Mesothelial cell of epicardium (in vitro differentiated cells): Measurements from ENCODE around the gene RGS9. TPM values are rescaled to one million over a fixed set of nuclear protein-coding genes. Genes with fewer than 3 reads are reported as not detected.
"Not testable (repeated sequence)": the region's sequence is repeated elsewhere in the genome, so short reads cannot be mapped to it uniquely, and the experiment has no call there.

Experiments
- DNase-seq, 2 experiments: peaks; one replicate each; pipeline ENCODE4 v3.0.0; 2021; ENCODE audit warnings: low spot score in 2 of 2; ENCODE audit not compliant: unreplicated experiment in 2 of 2
- H3K27ac Mint-ChIP-seq: 2 replicates; pipeline ENCODE4 v1.8.0; 2021; ENCODE audit warnings: mixed read lengths
- H3K27me3 Mint-ChIP-seq: 2 replicates; pipeline ENCODE4 v1.8.0; 2021; ENCODE audit warnings: low read depth, mixed read lengths
- H3K36me3 Mint-ChIP-seq: 2 replicates; pipeline ENCODE4 v1.8.0; 2021; ENCODE audit warnings: mixed read lengths
- H3K4me1 Mint-ChIP-seq: 2 replicates; pipeline ENCODE4 v1.8.0; 2021; ENCODE audit warnings: mixed read lengths
- H3K4me3 Mint-ChIP-seq: 2 replicates; pipeline ENCODE4 v1.8.0; 2021; ENCODE audit warnings: mild to moderate bottlenecking, moderate library complexity, mixed read lengths
- H3K9me3 Mint-ChIP-seq: 2 replicates; pipeline ENCODE4 v1.8.0; 2021; ENCODE audit warnings: mixed read lengths
- CTCF ChIP-seq: fragments of 200-600 bp; sonication (generic); IDR thresholded peaks from one replicate; pipeline ENCODE4 v1.5.0; 2021; ENCODE audit warnings: antibody characterized with exemption; ENCODE audit not compliant: unreplicated experiment
- total RNA-seq: library from RNA; stranded (reverse); gene quantifications from 3 replicates; pipeline ENCODE4 v1.2.1, GENCODE V29; 2021

RGS9 gene
- total RNA-seq, 1 donor from 2014 or later: 8.9 TPM

GRCh38 chr17:65201331-65201730, 64.2 kb downstream of the RGS9 start:
- no peak for TF ChIP-seq CTCF
- Mint-ChIP-seq H3K27ac (no peak overlapping the region), H3K27me3 (no peaks in the 10 kb centered on the region)

GRCh38 chr17:65202844-65203571, 65.8 kb downstream of the RGS9 start:
- Mint-ChIP-seq H3K4me3 (no peak overlapping the region), H3K9me3 (no peaks in the 10 kb centered on the region), H3K27me3 (no peaks in the 10 kb centered on the region), H3K27ac (no peak overlapping the region), H3K4me1 (no peaks in the 10 kb centered on the region), H3K36me3 (no peaks in the 10 kb centered on the region)
- no peak for DNase-seq
- no peak for TF ChIP-seq CTCF

More at GRCh38 chr17:65201331-65201730, 64.2 kb downstream of the RGS9 start:
- H3K9me3 Mint-ChIP-seq: no peaks in the 10 kb centered on the region
- no peaks in the 10 kb centered on the region for H3K4me1 Mint-ChIP-seq
- no peak overlapping the region for H3K4me3 Mint-ChIP-seq
- H3K36me3 Mint-ChIP-seq: no peaks in the 10 kb centered on the region
- DNase-seq: no peak

GRCh38 chr17:65204001-65204400, 66.8 kb downstream of the RGS9 start:
- Mint-ChIP-seq H3K27ac (no peak overlapping the region), H3K4me1 (no peaks in the 10 kb centered on the region)

GRCh38 chr17:65205655-65206054, 68.5 kb downstream of the RGS9 start:
- DNase-seq: no peak
- Mint-ChIP-seq H3K27me3 (no peaks in the 10 kb centered on the region), H3K4me1 (no peaks in the 10 kb centered on the region), H3K27ac (no peak overlapping the region), H3K9me3 (no peaks in the 10 kb centered on the region), H3K4me3 (no peak overlapping the region), H3K36me3 (no peaks in the 10 kb centered on the region)
- no peak for TF ChIP-seq CTCF

More at GRCh38 chr17:65204001-65204400, 66.8 kb downstream of the RGS9 start:
- Mint-ChIP-seq H3K36me3 (no peaks in the 10 kb centered on the region), H3K4me3 (no peak overlapping the region), H3K27me3 (no peaks in the 10 kb centered on the region), H3K9me3 (no peaks in the 10 kb centered on the region)
- TF ChIP-seq CTCF: no peak
- no peak for DNase-seq

GRCh38 chr17:65207448-65207847, 70.3 kb downstream of the RGS9 start:
- not testable (repeated sequence) for H3K36me3 Mint-ChIP-seq, H3K4me1 Mint-ChIP-seq, H3K27ac Mint-ChIP-seq, H3K9me3 Mint-ChIP-seq, H3K27me3 Mint-ChIP-seq, H3K4me3 Mint-ChIP-seq, DNase-seq

- H3K4me1 Mint-ChIP-seq: no peaks in the 10 kb centered on the region
- H3K27ac Mint-ChIP-seq: no peak overlapping the region
- H3K4me3 Mint-ChIP-seq: no peak overlapping the region
- H3K27me3 Mint-ChIP-seq: peaks cover 8% of the 10 kb centered on the region
- no peaks in the 10 kb centered on the region for H3K36me3 Mint-ChIP-seq
- DNase-seq: no peak
- no peak for TF ChIP-seq CTCF
- H3K9me3 Mint-ChIP-seq: no peaks in the 10 kb centered on the region
Measured at GRCh38 chr17:65208717-65209116, 71.5 kb downstream of the RGS9 start.
